CD4-positive, alpha-beta T cell (primary cell): ENCODE data around the gene LSAMP. TPM values are rescaled to one million over a fixed set of nuclear protein-coding genes. Genes with fewer than 3 reads are reported as not detected.

Source experiments
- ATAC-seq: fragments of 200-7000 bp; cut with Tn5 transposase; one replicate; pipeline ENCODE4 v1.10.0; 2022; ENCODE audit warnings: mild to moderate bottlenecking; ENCODE audit not compliant: poor library complexity
- CTCF ChIA-PET: fragments of 350-600 bp; sonication (Branson Sonifier 250); formaldehyde crosslinking; loops from one replicate; lab custom pipeline; 2021; ENCODE audit warnings: antibody characterized with exemption, inconsistent platforms; lab: Charles Lee
- POLR2A ChIA-PET: fragments of 350-600 bp; sonication (Branson Sonifier 250); formaldehyde crosslinking; loops from one replicate; lab custom pipeline; 2021; ENCODE audit warnings: antibody characterized with exemption, inconsistent platforms; lab: Charles Lee
- DNase-seq, 14 experiments: peaks; one replicate each; pipeline ENCODE4 v3.0.0-alpha.2; 2013 to 2020; ENCODE audit warnings: mixed read lengths in 2 of 14
- H3K27ac ChIP-seq, 2 donors: one replicate each; pipeline versions ENCODE4 v1.5.1 to v1.7.0; 2013; ENCODE audit warnings: low read length in 2 of 2, low read depth in 1 of 2, mild to moderate bottlenecking in 1 of 2
- H3K27me3 ChIP-seq, 2 experiments: 1 replicate in 1 of 2; 2 replicates in 1 of 2; pipeline versions ENCODE4 v1.6.1 to v1.7.0; 2013; ENCODE audit warnings: low read length in 2 of 2, control low read depth in 1 of 2, mild to moderate bottlenecking in 1 of 2, moderate library complexity in 1 of 2; ENCODE audit not compliant: insufficient read depth in 2 of 2, control insufficient read depth in 1 of 2
- H3K36me3 ChIP-seq: one replicate; pipeline ENCODE4 v1.6.1; 2013; ENCODE audit warnings: low read length, control low read depth; ENCODE audit not compliant: insufficient read depth
- H3K4me1 ChIP-seq: one replicate; pipeline ENCODE4 v1.6.1; 2013; ENCODE audit warnings: low read length, control low read depth; ENCODE audit not compliant: insufficient read depth
- H3K4me3 ChIP-seq: one replicate; pipeline ENCODE4 v1.5.1; 2013; ENCODE audit warnings: mild to moderate bottlenecking, low read length, moderate library complexity
- H3K9me3 ChIP-seq, 2 experiments: 1 replicate in 1 of 2; 2 replicates in 1 of 2; pipeline versions ENCODE4 v1.6.1 to v1.7.0; 2013; ENCODE audit warnings: low read length in 2 of 2, mild to moderate bottlenecking in 2 of 2, control low read depth in 1 of 2, moderate library complexity in 1 of 2; ENCODE audit not compliant: control insufficient read depth in 1 of 2, insufficient read depth in 1 of 2
- H3K27ac Mint-ChIP-seq: one replicate; pipeline ENCODE4 v1.8.0; 2020; ENCODE audit warnings: mixed read lengths
- H3K27me3 Mint-ChIP-seq: one replicate; pipeline ENCODE4 v1.8.0; 2021; ENCODE audit warnings: mixed read lengths
- H3K36me3 Mint-ChIP-seq: one replicate; pipeline ENCODE4 v1.8.0; 2021; ENCODE audit warnings: low read depth, mixed read lengths
- H3K4me1 Mint-ChIP-seq: one replicate; pipeline ENCODE4 v1.8.0; 2021; ENCODE audit warnings: low read depth, mixed read lengths
- H3K4me3 Mint-ChIP-seq: one replicate; pipeline ENCODE4 v1.8.0; 2020; ENCODE audit warnings: mild to moderate bottlenecking, mixed read lengths
- H3K9me3 Mint-ChIP-seq: one replicate; pipeline ENCODE4 v1.8.0; 2020; ENCODE audit warnings: mixed read lengths
- intact Hi-C, 2 experiments: fragments of 100-400 bp; cut with DNase I in 1 of 2; cut with micrococcal nuclease in 1 of 2; formaldehyde crosslinking; loops; one replicate each; pipeline versions ENCODE4 v1.15.1 to v1.9.0; 2023 to 2025; cut with DNase I, micrococcal nuclease
- total RNA-seq, 174 experiments: library from RNA in 2 of 174; stranded (reverse) in 2 of 174; gene quantifications; one replicate each; pipeline ENCODE4 v1.2.3 and lab custom pipeline; 2021 to 2026
- TF ChIP-seq, protein P1 (sequence below): fragments of 200-600 bp; IDR thresholded peaks from one replicate; pipeline ENCODE4 v1.8.0; 2022; ENCODE audit warnings: antibody characterized with exemption, mild to moderate bottlenecking

The LSAMP gene
- total RNA-seq, 2 experiments from 2014 or later = not detected

GRCh38 chr3:116288485-116288884 is 156.8 kb downstream of the LSAMP start:
- DNase-seq = no peak
- Mint-ChIP-seq H3K36me3 (no peaks in the 10 kb centered on the region), H3K27me3 (no peaks in the 10 kb centered on the region), H3K4me3 (no peak overlapping the region), H3K4me1 (no peaks in the 10 kb centered on the region), H3K9me3 (peaks cover 2% of the 10 kb centered on the region), H3K27ac (no peak overlapping the region)
- no peak overlapping the region for H3K27ac ChIP-seq
- no peaks in the 10 kb centered on the region for H3K27me3 ChIP-seq
- H3K4me1 ChIP-seq = no peaks in the 10 kb centered on the region
- no peaks in the 10 kb centered on the region for H3K9me3 ChIP-seq
- ATAC-seq = no peak
- H3K36me3 ChIP-seq = no peaks in the 10 kb centered on the region
- ChIA-PET POLR2A (no interaction called here), CTCF (no interaction called here)
- intact Hi-C loops = no loop called here
- TF ChIP-seq, protein P1, sequence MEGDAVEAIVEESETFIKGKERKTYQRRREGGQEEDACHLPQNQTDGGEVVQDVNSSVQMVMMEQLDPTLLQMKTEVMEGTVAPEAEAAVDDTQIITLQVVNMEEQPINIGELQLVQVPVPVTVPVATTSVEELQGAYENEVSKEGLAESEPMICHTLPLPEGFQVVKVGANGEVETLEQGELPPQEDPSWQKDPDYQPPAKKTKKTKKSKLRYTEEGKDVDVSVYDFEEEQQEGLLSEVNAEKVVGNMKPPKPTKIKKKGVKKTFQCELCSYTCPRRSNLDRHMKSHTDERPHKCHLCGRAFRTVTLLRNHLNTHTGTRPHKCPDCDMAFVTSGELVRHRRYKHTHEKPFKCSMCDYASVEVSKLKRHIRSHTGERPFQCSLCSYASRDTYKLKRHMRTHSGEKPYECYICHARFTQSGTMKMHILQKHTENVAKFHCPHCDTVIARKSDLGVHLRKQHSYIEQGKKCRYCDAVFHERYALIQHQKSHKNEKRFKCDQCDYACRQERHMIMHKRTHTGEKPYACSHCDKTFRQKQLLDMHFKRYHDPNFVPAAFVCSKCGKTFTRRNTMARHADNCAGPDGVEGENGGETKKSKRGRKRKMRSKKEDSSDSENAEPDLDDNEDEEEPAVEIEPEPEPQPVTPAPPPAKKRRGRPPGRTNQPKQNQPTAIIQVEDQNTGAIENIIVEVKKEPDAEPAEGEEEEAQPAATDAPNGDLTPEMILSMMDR = no peak
- no peak overlapping the region for H3K4me3 ChIP-seq

DNA sequence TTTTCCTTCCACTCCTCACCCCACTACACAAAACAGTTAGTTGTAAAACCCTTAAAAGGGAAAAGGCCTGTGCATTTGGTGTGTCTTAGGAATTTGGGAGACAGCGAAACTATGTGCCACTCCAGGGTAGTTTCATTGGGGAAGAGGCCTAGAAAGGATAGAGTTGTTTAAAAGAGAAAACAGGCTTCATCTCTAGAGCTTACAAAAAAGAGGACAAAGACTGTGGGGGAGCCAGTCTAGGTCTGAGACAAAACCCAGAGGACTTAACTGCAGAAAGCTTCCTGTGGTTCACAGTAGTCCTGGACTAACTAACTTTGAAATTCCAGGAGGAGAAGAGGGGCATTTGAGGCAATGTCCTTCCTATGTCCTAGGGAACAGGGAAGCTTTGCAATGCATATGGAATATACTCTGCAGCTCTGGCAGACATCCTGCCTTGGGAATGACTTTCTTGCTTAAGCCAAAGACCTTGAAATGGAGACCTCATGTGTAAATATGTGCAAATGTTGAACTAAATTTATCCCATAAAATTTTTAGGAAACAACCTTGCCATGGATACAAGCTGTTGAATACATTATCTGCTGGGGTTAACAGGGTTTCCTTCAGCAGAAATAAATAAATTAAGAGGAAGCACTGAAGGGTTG is 159.4 kb downstream of the LSAMP start:
- DNase-seq (no peak), ATAC-seq (no peak)
- no peak overlapping the region for H3K27ac Mint-ChIP-seq
- no peaks in the 10 kb centered on the region for H3K4me1 Mint-ChIP-seq
- POLR2A ChIA-PET = no interaction called here
- no peaks in the 10 kb centered on the region for H3K36me3 Mint-ChIP-seq
- Histone ChIP-seq H3K27ac (no peak overlapping the region), H3K4me3 (no peak overlapping the region), H3K9me3 (no peaks in the 10 kb centered on the region), H3K36me3 (no peaks in the 10 kb centered on the region), H3K27me3 (no peaks in the 10 kb centered on the region), H3K4me1 (no peaks in the 10 kb centered on the region)
- TF ChIP-seq, protein P1 = no peak
- no peaks in the 10 kb centered on the region for H3K27me3 Mint-ChIP-seq
- CTCF ChIA-PET = no interaction called here
- H3K4me3 Mint-ChIP-seq = no peak overlapping the region
- intact Hi-C loops = no loop called here
- H3K9me3 Mint-ChIP-seq = peaks cover 2% of the 10 kb centered on the region

GRCh38 chr3:116281313-116282143 is 163.8 kb downstream of the LSAMP start:
- no peaks in the 10 kb centered on the region for H3K4me1 ChIP-seq
- TF ChIP-seq, protein P1 = no peak
- POLR2A ChIA-PET = no interaction called here
- H3K36me3 ChIP-seq = no peaks in the 10 kb centered on the region
- H3K4me1 Mint-ChIP-seq = no peaks in the 10 kb centered on the region
- H3K9me3 ChIP-seq = peaks cover 0 to 5% of the 10 kb centered on the region in 2 experiments
- H3K4me3 Mint-ChIP-seq = no peak overlapping the region
- no peak overlapping the region for H3K27ac Mint-ChIP-seq
- no peak overlapping the region for H3K4me3 ChIP-seq
- H3K36me3 Mint-ChIP-seq = no peaks in the 10 kb centered on the region
- no peaks in the 10 kb centered on the region for H3K27me3 Mint-ChIP-seq
- H3K9me3 Mint-ChIP-seq = no peaks in the 10 kb centered on the region
- ATAC-seq (no peak), DNase-seq (no peak)
- intact Hi-C loops = no loop called here
- H3K27me3 ChIP-seq = no peaks in the 10 kb centered on the region
- CTCF ChIA-PET = no interaction called here
- H3K27ac ChIP-seq = no peak overlapping the region
